Stimulated activated CD4-positive, alpha-beta T cell treated with anti-CD3 and anti-CD28 coated beads, Interleukin-2, amount 100 ng/mL, for 4 hours (primary cell): ENCODE measurements around the gene DUOX2.
A peak's percentile ranks its signal among the peaks of the same experiment; 100 is the strongest.
"Not testable (repeated sequence)": the region's sequence is repeated elsewhere in the genome, so short reads cannot be mapped to it uniquely, and the experiment has no call there.

Experiments
- DNase-seq: peaks from one replicate; pipeline ENCODE4 v3.0.0-alpha.2; 2020; ENCODE audit warnings: low read depth

DUOX2 gene

GRCh38 chr15:45118996-45119395 lies 5.0 kb upstream of the DUOX2 start:
- no peak for DNase-seq

- DNase-seq: peak; percentile 82
Observed at GRCh38 chr15:45118131-45118588, 4.2 kb upstream of the DUOX2 start.

GRCh38 chr15:45117308-45118130 lies 3.5 kb upstream of the DUOX2 start:
- no peak for DNase-seq

- DNase-seq: no peak
Observed at GRCh38 chr15:45116482-45117307, 2.7 kb upstream of the DUOX2 start.

- DNase-seq: no peak
Observed at GRCh38 chr15:45116006-45116481, 2.1 kb upstream of the DUOX2 start.

- DNase-seq: no peak
Observed at GRCh38 chr15:45115312-45115820, 1.4 kb upstream of the DUOX2 start.

- no peak for DNase-seq
Observed at GRCh38 chr15:45114751-45115085, 746 bp upstream of the DUOX2 start.

- no peak for DNase-seq
Observed at GRCh38 chr15:45113380-45113990, 487 bp downstream of the DUOX2 start.

- DNase-seq: no peak
Observed at GRCh38 chr15:45112591-45113379, 1.2 kb downstream of the DUOX2 start.

- DNase-seq: no peak
Observed at GRCh38 chr15:45112143-45112590, 1.8 kb downstream of the DUOX2 start.

GRCh38 chr15:45111390-45112142 lies 2.4 kb downstream of the DUOX2 start:
- DNase-seq: no peak

- DNase-seq: no peak
Observed at GRCh38 chr15:45110256-45110820, 3.6 kb downstream of the DUOX2 start.

GRCh38 chr15:45107941-45108630 lies 5.9 kb downstream of the DUOX2 start:
- no peak for DNase-seq

GRCh38 chr15:45106002-45106790 lies 7.8 kb downstream of the DUOX2 start:
- DNase-seq: no peak

- no peak for DNase-seq
Observed at GRCh38 chr15:45105586-45105985, 8.4 kb downstream of the DUOX2 start.

- not testable (repeated sequence) for DNase-seq
Observed at GRCh38 chr15:45104170-45104569, 9.8 kb downstream of the DUOX2 start.

GRCh38 chr15:45102226-45102625 lies 11.7 kb downstream of the DUOX2 start:
- no peak for DNase-seq

- DNase-seq: no peak
Observed at GRCh38 chr15:45101749-45102148, 12.2 kb downstream of the DUOX2 start.
